GM10266 (cell line): ENCODE results near the gene NDUFB11.

ENCODE experiments used
- DNase-seq: peaks from one replicate; pipeline ENCODE4 v3.0.0; 2012; ENCODE audit errors: extremely low spot score
- TF ChIP-seq, protein P1 (sequence below): IDR thresholded peaks from 2 replicates; pipeline ENCODE4 v1.5.1; 2012; ENCODE audit warnings: mild to moderate bottlenecking, low read depth; ENCODE audit not compliant: control insufficient read depth, insufficient read depth; ENCODE audit errors: missing control alignments

NDUFB11 gene

DNA sequence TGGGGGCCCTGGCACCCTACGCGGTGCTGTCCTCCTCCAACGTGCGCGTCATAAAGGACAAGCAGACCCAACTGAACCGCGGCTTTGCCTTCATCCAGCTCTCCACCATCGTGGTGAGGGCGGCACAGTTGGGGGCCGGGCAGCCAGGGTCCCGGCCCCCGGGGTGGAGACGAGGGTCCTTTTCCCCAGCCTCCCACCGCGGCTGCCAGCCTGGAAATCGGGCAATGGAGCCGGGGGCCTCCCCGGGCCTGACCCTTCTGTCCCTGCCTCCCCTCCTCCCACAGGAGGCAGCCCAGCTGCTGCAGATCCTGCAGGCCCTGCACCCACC lies 35.4 kb upstream of the NDUFB11 start:
- TF ChIP-seq, protein P1, sequence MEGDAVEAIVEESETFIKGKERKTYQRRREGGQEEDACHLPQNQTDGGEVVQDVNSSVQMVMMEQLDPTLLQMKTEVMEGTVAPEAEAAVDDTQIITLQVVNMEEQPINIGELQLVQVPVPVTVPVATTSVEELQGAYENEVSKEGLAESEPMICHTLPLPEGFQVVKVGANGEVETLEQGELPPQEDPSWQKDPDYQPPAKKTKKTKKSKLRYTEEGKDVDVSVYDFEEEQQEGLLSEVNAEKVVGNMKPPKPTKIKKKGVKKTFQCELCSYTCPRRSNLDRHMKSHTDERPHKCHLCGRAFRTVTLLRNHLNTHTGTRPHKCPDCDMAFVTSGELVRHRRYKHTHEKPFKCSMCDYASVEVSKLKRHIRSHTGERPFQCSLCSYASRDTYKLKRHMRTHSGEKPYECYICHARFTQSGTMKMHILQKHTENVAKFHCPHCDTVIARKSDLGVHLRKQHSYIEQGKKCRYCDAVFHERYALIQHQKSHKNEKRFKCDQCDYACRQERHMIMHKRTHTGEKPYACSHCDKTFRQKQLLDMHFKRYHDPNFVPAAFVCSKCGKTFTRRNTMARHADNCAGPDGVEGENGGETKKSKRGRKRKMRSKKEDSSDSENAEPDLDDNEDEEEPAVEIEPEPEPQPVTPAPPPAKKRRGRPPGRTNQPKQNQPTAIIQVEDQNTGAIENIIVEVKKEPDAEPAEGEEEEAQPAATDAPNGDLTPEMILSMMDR: no peak
- DNase-seq: no peak

DNA sequence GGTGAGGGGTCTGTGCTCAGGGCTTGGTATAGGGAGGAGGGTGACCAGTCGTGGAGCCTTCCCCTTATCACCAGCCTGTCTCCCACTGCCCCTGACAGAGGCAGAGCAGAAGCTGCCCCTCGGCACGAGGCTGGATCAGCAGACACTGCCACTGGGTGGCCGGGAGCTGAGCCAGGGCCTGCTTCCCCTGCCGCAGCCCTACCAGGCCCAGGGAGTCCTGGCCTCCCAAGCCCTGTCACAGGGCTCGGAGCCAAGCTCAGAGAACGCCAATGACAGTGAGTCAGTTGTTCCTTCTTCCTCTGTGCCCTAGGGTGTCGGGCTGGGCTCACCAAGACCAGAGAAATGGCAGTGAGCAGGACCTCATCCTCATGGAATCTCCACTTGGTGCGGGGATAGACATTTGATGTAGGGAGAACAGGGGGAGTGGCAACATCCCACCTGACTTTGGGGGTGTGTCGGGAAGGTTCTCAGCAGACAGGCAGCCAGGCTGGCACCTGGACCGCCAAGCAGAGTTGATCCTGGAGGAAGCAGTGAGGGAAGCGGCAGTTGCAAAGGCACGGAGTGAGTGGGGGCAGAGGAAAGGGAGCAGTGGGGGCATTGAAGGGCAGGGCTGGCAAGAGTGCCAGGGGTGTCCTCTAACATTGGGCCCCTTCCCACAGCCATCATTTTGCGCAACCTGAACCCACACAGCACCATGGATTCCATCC lies 34.9 kb upstream of the NDUFB11 start:
- DNase-seq: no peak
- TF ChIP-seq, protein P1: no peak

DNA sequence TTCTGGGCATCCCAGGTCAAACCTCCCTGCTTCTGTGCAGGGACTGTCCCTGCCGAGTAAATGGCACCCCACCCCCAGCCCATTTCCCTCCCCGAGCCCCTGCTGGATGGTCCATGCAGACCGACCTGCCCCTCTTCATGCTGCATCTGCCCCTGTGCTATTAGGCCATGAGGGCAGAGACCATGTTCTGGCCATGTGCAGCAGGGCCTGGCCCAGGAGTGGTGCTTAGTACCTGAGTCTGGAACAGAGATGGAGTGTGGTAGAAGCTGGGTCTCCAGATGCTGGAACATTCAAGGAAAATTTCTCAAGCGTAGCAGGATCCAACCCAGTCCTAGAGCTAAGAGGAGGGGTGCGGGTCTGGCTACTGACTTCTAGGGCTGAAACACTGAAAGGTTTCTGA lies 33.8 kb upstream of the NDUFB11 start:
- TF ChIP-seq, protein P1: no peak
- no peak for DNase-seq

DNA sequence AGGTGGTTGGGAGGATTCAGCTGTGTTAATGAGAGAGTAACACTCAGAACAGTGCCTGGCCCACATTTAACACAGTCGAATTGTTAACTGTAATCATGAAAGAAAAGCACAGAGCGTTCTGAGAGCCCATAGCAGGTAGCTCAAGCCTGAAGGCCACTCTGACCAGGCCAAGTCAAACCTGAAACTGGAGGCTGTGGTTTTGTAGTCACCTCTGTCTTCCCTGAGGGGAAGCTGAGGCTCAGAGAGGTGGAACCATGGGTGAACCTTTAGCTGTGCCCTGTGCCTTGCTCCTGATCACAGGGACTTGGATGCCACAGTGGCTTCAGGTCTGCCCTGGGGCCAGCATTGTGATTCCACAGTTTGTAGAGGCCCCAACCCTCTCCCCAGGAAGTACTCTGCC lies 32.6 kb upstream of the NDUFB11 start:
- DNase-seq: no peak
- TF ChIP-seq, protein P1: no peak

DNA sequence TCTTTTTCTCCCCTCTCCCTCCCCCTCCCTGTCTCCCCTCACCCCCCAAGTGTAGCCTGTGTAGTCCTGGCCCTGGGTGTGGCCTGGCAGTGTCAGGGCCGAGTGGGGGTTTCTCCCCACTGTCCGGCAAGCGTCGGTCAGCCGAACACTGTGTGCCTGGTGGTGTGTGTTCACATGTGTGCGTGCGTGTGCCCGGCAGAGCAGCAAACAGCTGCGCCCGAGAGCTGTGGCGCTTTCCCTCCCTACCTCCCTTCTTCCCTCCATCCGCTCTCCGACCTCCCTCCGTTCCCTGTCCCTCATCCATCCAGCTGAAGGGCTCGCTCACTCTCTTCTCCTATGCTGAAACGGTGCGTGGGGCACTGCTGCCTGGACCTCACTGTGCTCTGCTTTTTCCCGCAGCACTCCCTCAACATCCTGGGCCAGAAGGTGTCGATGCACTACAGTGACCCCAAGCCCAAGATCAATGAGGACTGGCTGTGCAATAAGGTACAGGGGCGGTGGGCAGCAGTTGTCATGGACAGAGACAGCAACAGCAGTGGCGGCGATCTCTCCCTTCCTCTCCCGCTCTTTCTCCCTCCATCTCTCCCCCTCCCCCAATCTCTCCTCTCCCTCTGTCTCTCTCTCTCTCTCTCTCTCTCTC lies 31.7 kb upstream of the NDUFB11 start:
- no peak for DNase-seq
- TF ChIP-seq, protein P1: no peak

DNA sequence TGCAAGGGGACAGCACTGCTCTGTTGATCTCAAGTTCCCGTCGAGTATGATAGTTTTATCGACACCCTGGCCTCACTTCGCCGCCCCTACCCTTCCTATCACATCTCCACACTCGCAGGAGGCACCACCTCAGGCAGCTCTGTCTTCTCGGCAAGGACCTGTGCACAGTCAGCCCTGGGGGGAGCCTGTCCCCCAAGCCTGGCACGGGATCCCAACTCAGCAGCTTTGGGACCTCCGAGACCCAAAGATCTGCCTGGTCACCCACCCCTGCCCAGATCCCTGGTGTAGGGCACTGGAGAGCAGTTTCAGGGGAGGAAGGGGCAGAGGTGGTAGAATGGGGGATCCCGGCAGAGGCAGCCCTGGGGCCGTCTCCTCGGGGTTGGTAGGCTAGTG lies 31.1 kb upstream of the NDUFB11 start:
- TF ChIP-seq, protein P1: no peak

DNA sequence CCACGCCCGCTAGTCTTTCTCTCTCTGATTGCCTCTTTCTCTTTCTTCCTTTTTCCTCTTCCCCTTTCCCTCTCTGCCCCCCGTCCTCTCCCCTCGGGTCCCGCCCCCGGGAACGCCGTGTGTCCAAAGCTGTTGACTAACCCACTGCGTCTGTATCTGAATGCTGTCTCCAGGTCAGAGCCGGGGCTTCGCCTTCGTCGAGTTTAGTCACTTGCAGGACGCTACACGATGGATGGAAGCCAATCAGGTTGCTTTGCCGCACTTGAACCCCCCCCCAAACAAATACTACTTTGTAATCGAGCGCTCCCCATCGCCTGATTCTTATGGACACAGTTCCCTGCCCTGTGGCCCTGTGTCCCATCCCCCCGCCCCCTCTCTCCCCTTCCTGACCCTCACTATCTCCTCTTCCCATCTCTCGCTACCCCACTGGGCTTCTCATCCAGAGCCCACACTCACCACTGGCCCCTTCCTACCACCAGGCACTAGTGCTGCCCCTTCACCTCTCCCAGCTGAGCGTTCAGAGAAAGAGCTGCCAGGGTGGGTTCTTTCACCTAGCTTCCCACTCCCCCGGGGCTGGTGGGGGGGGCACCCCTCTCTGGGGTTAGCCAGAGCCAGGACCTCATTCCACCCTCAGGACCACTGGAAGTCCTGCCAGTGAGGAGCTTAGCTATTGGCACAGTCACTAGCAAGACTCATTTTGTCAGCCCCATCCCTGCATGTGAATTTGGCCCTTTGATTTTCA lies 30.5 kb upstream of the NDUFB11 start:
- TF ChIP-seq, protein P1: no peak

More for the DNA sequence above, 31.1 kb upstream of the NDUFB11 start:
- DNase-seq: no peak

More for the DNA sequence above, 30.5 kb upstream of the NDUFB11 start:
- DNase-seq: no peak
